Stimulated activated naive CD8-positive, alpha-beta T cell treated with anti-CD3 and anti-CD28 coated beads, Interleukin-15, Interleukin-2, amounts not matched to agents 100 ng/mL and 50 ng/mL, for 24 hours (primary cell): ENCODE measurements around the gene MMP14.
"Not testable (repeated sequence)": the region's sequence is repeated elsewhere in the genome, so short reads cannot be mapped to it uniquely, and the experiment has no call there.

Experiments used
- H3K27ac Mint-ChIP-seq: one replicate; pipeline ENCODE4 v1.8.0; 2021; ENCODE audit warnings: mild to moderate bottlenecking, mixed read lengths
- H3K27me3 Mint-ChIP-seq: one replicate; pipeline ENCODE4 v1.8.0; 2021; ENCODE audit warnings: mixed read lengths
- H3K36me3 Mint-ChIP-seq: one replicate; pipeline ENCODE4 v1.8.0; 2021; ENCODE audit warnings: low read depth, mixed read lengths
- H3K4me1 Mint-ChIP-seq: one replicate; pipeline ENCODE4 v1.8.0; 2021; ENCODE audit warnings: low read depth, mixed read lengths
- H3K4me3 Mint-ChIP-seq: one replicate; pipeline ENCODE4 v1.8.0; 2021; ENCODE audit warnings: mild to moderate bottlenecking, mixed read lengths
- H3K9me3 Mint-ChIP-seq: one replicate; pipeline ENCODE4 v1.8.0; 2021; ENCODE audit warnings: mixed read lengths

MMP14 gene

DNA sequence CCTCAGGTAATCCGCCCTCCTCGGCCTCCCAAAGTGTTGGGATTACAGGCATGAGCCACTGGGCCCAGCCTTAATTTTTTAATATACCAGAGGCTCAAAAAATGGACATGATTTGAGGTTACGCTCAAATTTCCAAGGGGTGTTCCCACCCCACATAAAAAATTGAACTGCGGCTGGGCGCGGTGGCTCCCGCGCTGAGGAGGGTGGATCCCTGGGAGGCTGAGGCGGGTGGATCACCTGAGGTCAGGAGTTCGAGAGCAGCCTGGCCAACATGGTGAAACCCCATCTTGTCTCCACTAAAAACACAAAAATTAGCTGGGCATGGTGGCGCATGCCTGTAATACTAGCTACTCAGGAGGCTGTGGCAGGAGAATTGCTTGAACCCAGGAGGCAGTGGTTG lies 17.9 kb downstream of the MMP14 start:
- not testable (repeated sequence) for H3K4me3 Mint-ChIP-seq, H3K9me3 Mint-ChIP-seq, H3K36me3 Mint-ChIP-seq, H3K27ac Mint-ChIP-seq
- H3K4me1 Mint-ChIP-seq: peaks cover 38% of the 10 kb centered on the region
- H3K27me3 Mint-ChIP-seq: peaks cover 23% of the 10 kb centered on the region

DNA sequence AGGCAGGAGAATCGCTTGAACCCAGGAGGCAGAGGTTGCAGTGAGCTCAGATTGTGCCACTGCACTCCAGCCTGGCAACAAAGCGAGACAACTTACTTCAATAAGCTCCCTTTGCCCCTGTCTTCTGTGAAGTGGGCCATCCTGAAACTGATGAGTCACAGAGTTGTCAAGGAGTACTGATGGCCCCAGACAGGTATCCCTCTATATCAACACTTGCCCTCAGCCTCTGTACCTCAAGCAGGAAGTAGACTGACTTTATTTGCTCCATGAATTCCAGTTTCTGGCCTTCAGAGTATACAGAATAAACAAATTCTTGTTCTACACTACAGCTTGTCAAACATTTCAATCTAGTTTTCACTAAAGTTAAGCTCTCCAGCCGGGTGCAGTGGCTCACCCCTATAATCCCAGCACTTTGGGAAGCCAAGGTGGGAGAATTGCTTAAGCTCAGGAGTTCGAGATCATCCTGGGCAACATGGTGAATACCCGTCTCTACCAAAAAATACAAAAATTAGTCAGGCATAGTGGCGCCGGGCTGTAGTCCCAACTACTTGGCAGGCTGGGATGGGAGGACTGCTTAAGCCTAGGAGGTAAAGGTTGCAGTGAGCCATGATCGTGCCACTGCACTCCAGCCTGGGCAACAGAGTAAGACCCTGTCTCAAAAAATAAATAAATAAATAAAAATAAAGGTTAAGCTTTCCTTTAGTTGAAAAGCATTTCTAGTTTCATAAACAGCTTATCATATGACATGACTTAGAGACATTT lies 18.8 kb downstream of the MMP14 start:
- Mint-ChIP-seq H3K4me3 (no peak overlapping the region), H3K27me3 (peaks cover 23% of the 10 kb centered on the region), H3K27ac (no peak overlapping the region), H3K36me3 (peaks cover 4% of the 10 kb centered on the region), H3K9me3 (no peaks in the 10 kb centered on the region), H3K4me1 (peaks cover 38% of the 10 kb centered on the region)

DNA sequence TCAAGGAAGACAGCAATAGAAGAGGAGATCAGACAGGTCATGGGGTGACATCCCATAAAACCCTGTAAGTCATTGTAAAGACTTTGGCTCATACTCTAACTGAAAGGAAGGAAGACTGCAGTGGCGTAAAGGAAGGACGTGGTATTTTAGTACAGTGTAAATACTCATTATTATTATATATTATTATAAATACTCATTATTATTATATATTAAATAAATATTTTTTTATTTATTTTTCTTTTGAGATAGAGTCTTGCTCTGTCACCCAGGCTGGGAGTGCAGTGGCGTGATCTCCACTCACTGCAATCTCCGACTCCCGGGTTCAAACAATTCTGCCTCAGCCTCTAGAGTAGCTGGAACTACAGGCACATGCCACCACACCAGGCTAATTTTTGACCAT lies 20.0 kb downstream of the MMP14 start:
- no peak overlapping the region for H3K4me3 Mint-ChIP-seq
- H3K27ac Mint-ChIP-seq: no peak overlapping the region
- H3K4me1 Mint-ChIP-seq: peaks cover 34% of the 10 kb centered on the region
- peaks cover 4% of the 10 kb centered on the region for H3K36me3 Mint-ChIP-seq
- H3K9me3 Mint-ChIP-seq: no peaks in the 10 kb centered on the region
- peaks cover 29% of the 10 kb centered on the region for H3K27me3 Mint-ChIP-seq

DNA sequence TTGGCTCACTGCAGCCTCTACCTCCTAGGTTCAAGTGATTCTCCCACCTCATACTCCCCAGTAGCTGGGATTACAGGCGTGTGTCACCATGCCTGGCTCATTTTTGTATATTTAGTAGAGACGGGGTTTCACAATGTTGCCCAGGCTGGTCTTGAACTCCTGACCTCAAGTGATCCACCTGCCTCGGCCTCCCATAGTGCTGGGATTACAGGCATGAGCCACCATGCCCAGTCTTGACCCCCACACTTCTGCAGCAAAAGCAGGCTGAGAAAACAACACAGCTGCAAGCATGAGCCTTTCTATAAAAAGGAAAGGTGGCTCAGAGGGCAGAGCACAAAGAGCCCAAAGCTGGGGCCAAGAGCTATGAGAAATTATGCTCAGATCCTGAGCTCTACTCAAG lies 24.0 kb downstream of the MMP14 start:
- H3K27me3 Mint-ChIP-seq: peaks cover 41% of the 10 kb centered on the region
- peaks cover 19% of the 10 kb centered on the region for H3K4me1 Mint-ChIP-seq
- not testable (repeated sequence) for H3K36me3 Mint-ChIP-seq, H3K4me3 Mint-ChIP-seq, H3K27ac Mint-ChIP-seq, H3K9me3 Mint-ChIP-seq

DNA sequence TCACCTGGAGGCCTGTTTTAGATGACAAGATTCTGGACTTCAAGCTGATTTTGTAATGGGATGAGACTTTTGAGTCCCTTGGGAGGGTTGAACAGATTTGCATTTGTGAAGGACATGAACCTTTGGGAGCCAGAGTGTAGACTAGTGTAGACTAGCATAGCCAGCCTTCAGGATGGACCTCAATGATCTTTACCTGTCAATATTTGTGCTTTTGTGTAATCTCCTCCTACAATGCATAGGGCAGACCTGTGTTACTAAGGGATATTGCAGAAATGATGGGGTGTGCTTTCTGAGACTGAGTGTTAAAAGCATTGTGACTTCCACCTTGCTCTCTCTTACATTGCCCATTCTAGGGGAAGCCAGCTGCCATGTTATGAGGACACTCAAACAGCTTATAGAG lies 25.3 kb downstream of the MMP14 start:
- H3K4me3 Mint-ChIP-seq: no peak overlapping the region
- peaks cover 19% of the 10 kb centered on the region for H3K4me1 Mint-ChIP-seq
- no peak overlapping the region for H3K27ac Mint-ChIP-seq
- H3K9me3 Mint-ChIP-seq: no peaks in the 10 kb centered on the region
- H3K36me3 Mint-ChIP-seq: no peaks in the 10 kb centered on the region
- H3K27me3 Mint-ChIP-seq: peaks cover 34% of the 10 kb centered on the region

DNA sequence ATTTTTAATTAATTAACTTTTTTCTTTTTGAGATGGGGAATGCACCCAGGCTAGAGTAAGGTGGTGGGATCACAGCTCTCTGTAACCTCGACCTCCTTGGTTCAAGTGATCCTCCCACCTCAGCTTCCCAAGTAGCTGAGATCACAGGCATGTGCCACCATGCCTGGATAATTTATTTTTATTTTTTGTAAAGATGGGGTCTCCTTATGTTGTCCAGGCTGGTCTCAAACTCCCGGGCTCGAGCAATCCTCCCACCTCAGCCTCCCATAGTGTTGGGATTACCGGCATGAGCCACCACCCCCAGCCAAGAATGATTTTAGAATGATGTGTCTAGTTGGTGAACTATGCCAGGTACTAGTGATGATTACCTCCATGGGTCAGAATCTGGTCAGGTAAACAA lies 28.6 kb downstream of the MMP14 start:
- Mint-ChIP-seq H3K4me3 (no peak overlapping the region), H3K27me3 (peaks cover 19% of the 10 kb centered on the region), H3K27ac (no peak overlapping the region), H3K36me3 (no peaks in the 10 kb centered on the region), H3K4me1 (peaks cover 4% of the 10 kb centered on the region), H3K9me3 (no peaks in the 10 kb centered on the region)

DNA sequence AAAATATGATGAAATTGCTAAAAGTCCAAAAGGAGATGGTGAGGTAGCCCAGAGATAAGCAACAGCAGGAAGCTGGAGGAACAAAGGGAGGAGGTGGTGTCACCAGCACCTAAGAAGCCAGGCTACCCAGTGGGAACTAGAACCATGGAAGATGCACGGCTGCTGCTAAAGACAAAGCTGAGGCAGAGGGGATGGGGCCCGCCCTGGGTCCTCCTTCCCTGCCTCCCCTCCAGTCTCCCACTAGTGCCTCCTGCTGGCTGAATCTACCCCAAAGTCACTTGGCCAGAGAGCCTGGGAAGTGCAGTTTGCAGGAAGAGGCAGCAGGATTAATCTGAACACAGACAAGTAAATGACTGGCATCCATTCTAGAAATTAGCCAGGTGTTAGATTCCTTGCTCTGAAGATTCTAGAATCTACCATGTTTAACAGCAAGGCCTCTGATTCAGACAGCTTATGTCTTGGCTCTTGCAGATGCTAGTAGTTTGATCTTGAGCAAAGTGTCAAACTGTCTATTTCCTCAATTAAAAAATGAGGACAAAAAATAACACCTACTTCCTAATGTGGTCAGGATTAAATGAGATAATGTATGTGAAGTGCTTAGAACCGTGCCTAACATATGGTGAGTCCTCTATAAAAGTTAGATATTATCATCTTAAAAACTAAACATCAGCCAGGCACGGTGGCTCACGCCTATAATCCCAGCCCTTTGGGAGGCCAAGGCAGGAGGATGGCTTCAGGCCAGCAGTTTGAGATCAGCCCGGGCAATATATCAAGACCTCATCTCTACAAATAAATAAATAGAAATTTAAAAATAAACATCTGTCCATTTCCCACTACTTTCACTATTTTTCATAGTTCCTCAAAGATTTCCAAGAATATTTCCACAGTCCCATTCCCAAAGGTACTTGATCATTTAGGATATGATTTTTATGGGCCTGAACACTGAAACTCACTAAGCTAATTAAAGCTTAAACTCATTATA lies 29.3 kb downstream of the MMP14 start:
- Mint-ChIP-seq H3K4me1 (peaks cover 9% of the 10 kb centered on the region), H3K27ac (no peak overlapping the region), H3K27me3 (peaks cover 16% of the 10 kb centered on the region)

DNA sequence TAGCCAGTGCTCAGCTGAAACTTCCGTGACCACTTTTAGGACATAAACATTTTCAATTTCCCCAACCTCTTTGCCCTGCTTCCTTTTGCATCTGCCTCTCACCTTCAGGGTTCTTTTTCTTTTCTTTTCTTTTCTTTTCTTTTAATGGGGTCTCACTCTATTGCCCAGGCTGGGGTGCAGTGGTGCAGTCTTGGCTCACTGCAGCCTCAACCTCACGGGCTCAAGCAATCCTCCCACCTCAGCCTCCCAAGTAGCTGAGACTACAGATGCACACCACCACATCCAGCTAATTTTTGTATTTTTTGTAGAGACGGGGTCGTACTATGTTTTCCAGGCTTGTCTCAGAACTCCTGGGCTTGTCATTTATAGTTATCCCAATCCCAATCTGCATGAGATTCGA lies 30.5 kb downstream of the MMP14 start:
- no peak overlapping the region for H3K4me3 Mint-ChIP-seq

More for the DNA sequence above, 29.3 kb downstream of the MMP14 start:
- Mint-ChIP-seq H3K4me3 (no peak overlapping the region), H3K36me3 (no peaks in the 10 kb centered on the region), H3K9me3 (no peaks in the 10 kb centered on the region)

DNA sequence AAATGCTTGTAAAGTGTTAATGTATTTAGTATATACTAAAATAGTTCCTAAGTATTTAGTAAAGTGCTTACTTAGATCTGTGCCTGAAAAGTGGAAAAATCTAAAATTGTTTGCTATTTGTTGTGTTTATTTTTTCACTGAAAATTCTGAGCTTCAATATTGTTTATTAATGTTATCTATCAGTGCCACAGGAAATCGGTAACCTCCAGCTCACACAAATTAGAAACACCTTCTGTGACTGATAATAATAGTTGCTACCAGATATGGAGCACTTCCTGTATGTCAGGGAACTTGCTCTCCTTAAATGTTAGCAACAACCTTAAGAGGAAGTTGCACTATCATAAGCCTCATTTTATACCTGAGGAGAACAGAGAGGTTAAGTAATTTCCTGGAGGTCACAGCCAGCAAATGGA lies 34.4 kb downstream of the MMP14 start:
- Mint-ChIP-seq H3K4me1 (peaks cover 33% of the 10 kb centered on the region), H3K27me3 (no peaks in the 10 kb centered on the region), H3K4me3 (peak overlapping the region; percentile 91), H3K36me3 (peaks cover 11% of the 10 kb centered on the region), H3K27ac (peak overlapping the region; percentile 96), H3K9me3 (no peaks in the 10 kb centered on the region)

More for the DNA sequence above, 30.5 kb downstream of the MMP14 start:
- peaks cover 17% of the 10 kb centered on the region for H3K4me1 Mint-ChIP-seq
- no peaks in the 10 kb centered on the region for H3K36me3 Mint-ChIP-seq
- no peaks in the 10 kb centered on the region for H3K9me3 Mint-ChIP-seq
- H3K27me3 Mint-ChIP-seq: peaks cover 8% of the 10 kb centered on the region
- no peak overlapping the region for H3K27ac Mint-ChIP-seq

DNA sequence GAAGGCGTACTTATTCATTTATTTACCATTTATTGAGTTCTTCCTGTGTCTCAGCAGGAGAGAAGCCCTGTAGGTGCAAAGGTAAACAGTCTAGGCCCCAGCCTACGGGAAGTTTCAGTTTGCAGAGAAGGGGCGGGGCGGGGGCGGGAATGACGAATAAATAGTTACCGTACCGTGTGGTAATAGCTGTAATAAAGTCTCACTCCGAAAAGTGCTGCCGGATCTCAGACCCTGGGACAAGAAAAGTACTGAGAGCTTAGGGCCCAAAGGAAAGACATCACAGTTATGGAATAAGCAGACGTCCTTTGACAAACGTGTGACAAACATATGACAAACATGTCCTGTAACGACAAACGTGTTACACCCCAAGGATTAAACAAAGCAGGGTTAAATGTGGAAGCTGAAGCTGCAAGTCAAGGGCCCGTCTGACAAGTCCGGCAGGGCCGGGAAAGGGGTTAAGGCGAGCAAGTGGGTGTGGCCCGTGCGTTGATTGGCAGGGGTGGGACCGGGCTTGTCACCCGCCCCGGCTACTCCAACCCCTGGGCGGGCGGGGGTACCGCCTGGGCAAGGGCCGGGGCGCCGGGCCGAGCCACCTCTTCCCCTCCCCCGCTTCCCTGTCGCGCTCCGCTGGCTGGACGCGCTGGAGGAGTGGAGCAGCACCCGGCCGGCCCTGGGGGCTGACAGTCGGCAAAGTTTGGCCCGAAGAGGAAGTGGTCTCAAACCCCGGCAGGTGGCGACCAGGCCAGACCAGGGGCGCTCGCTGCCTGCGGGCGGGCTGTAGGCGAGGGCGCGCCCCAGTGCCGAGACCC lies 35.0 kb downstream of the MMP14 start, which contains the start of gene LRP10:
Gene LRP10, plus strand, starts transcription at position 517 of the 809 bp plus-strand sequence. CDS start 564 bp downstream, outside the sequence.
- peaks cover 33% of the 10 kb centered on the region for H3K4me1 Mint-ChIP-seq
- H3K9me3 Mint-ChIP-seq: no peaks in the 10 kb centered on the region
- H3K4me3 Mint-ChIP-seq: peak within 1 kb of the TSS; percentile 91
- no peaks in the 10 kb centered on the region for H3K27me3 Mint-ChIP-seq
- peak within 1 kb of the TSS; percentile 96 for H3K27ac Mint-ChIP-seq
- peaks cover 15% of the 10 kb centered on the region for H3K36me3 Mint-ChIP-seq

DNA sequence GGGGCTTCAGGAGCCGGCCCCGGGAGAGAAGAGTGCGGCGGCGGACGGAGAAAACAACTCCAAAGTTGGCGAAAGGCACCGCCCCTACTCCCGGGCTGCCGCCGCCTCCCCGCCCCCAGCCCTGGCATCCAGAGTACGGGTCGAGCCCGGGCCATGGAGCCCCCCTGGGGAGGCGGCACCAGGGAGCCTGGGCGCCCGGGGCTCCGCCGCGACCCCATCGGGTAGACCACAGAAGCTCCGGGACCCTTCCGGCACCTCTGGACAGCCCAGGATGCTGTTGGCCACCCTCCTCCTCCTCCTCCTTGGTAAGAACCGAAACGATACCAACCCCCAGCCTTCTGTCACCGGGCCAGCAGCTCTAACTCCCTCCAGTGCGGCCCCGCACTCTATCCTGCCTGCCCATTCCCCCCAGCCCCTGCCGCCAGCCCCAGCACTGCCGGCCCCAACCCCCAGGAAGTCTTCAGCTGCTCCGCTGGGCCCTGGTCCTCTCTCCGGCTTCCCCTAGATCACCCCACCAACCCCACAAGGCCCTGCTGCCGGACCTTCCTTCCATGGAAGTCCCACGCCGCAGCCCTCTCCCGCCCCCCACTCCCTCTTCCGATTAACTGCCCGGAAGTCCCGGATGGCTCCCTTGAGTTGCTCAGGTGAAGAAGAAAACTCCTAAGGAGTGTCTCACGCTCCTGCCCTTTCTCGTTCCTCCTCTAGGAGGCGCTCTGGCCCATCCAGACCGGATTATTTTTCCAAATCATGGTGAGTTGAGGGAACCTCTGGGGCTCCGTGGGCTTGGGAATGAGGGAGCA lies 35.8 kb downstream of the MMP14 start:
- H3K36me3 Mint-ChIP-seq: peaks cover 15% of the 10 kb centered on the region
- no peaks in the 10 kb centered on the region for H3K9me3 Mint-ChIP-seq
- peak overlapping the region; percentile 82 for H3K27ac Mint-ChIP-seq
- H3K4me3 Mint-ChIP-seq: peak overlapping the region; percentile 91
- peaks cover 33% of the 10 kb centered on the region for H3K4me1 Mint-ChIP-seq
- no peaks in the 10 kb centered on the region for H3K27me3 Mint-ChIP-seq

DNA sequence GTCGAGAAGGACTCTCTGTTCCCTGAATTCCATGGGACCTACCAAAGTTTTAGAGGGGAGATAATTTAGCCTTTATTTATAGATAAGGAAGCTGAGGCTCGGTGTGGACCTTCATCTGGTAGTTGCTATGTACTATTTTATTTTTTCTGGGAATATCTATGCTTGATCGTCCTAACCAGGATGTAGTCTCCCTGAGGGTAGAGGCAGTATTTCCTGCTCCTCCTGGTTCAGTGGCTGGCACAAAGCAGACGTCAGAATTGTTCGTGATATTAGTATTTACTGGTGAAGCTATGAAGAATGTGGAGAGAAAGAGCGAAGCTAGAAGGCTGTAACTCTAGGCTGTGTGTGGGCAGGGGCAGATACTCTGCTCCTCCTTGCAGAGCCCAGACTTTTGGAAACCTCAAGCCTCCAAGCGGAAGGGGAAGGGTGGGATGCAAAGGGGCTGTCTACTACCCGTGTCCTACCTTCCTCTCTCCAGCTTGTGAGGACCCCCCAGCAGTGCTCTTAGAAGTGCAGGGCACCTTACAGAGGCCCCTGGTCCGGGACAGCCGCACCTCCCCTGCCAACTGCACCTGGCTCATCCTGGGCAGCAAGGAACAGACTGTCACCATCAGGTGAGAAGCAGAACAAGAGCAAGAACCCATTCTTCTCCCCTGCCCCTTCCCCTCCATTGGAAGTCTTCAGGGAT lies 36.6 kb downstream of the MMP14 start:
- Mint-ChIP-seq H3K27me3 (no peaks in the 10 kb centered on the region), H3K4me3 (peak overlapping the region; percentile 91), H3K36me3 (peaks cover 17% of the 10 kb centered on the region), H3K9me3 (no peaks in the 10 kb centered on the region), H3K27ac (peak overlapping the region; percentile 82), H3K4me1 (peaks cover 33% of the 10 kb centered on the region)

DNA sequence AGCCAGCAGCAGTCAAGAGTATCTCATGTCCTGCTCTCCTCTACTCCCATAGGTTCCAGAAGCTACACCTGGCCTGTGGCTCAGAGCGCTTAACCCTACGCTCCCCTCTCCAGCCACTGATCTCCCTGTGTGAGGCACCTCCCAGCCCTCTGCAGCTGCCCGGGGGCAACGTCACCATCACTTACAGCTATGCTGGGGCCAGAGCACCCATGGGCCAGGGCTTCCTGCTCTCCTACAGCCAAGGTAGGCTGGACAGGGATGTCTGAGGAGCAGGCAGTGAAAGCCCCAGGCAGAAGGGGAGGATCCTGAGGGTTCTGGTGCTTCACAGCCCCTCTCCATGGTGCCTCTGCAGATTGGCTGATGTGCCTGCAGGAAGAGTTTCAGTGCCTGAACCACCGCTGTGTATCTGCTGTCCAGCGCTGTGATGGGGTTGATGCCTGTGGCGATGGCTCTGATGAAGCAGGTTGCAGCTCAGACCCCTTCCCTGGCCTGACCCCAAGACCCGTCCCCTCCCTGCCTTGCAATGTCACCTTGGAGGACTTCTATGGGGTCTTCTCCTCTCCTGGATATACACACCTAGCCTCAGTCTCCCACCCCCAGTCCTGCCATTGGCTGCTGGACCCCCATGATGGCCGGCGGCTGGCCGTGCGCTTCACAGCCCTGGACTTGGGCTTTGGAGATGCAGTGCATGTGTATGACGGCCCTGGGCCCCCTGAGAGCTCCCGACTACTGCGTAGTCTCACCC lies 38.8 kb downstream of the MMP14 start:
- H3K27ac Mint-ChIP-seq: no peak overlapping the region
- H3K27me3 Mint-ChIP-seq: no peaks in the 10 kb centered on the region
- H3K4me1 Mint-ChIP-seq: peaks cover 30% of the 10 kb centered on the region
- peaks cover 27% of the 10 kb centered on the region for H3K36me3 Mint-ChIP-seq
- H3K9me3 Mint-ChIP-seq: no peaks in the 10 kb centered on the region
- H3K4me3 Mint-ChIP-seq: no peak overlapping the region
